ENCODE data around the gene CCSER1. TPM values are rescaled to one million over a fixed set of nuclear protein-coding genes. Genes with fewer than 3 reads are reported as not detected.

The CCSER1 gene
- not detected in 2 replicates for total RNA-seq

DNA sequence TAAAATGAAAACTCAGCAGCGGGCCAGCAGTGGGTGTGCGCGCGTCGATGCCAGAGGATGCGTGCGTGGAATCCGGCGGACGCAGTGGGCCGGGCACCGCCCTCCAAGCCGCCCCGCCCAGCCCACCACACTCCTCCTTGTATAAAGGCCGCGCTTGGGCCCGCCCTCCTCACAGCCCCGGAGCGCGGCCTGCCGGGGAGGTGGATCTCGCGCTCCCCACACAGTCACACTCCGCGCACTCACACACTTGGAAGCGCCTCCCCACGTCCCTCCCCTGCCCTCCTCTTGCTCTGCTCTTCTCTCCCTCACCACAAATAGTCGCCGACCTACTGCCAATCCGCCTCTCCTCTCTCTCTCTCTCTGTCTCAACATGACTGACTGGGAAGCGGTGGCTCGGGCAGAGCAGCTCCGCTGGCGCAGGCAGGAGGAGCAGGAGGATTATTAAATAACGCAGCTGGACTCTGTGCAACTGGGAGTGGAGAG, at the start of gene CCSER1:
Gene CCSER1 (plus strand): TSS at position 172 of the 483 bp plus-strand sequence.

Small RNAs within 50 kb of the gene (small RNA-seq; reads per million reads assigned to genes)
- gene AC093729.1 (not detected), gene TMSB4XP8 (1.1 reads per million, percentile 62 among the genes with 10 or more reads in this experiment)

Other genes starting within 250 kb of the CCSER1 start
- not detected in 2 replicates for gene MMRN1, start 232.5 kb upstream of the CCSER1 start, total RNA-seq